Fibroblast of lung (primary cell): ENCODE measurements around the gene RPH3AL. TPM values are rescaled to one million over a fixed set of nuclear protein-coding genes. Genes with fewer than 3 reads are reported as not detected.

ENCODE experiments used
- DNase-seq, 2 donors: peaks; one replicate each; pipeline versions ENCODE4 v3.0.0 to v3.0.0-alpha.2; 2010; ENCODE audit warnings: low read depth in 2 of 2
- H2AFZ ChIP-seq: 2 replicates; pipeline ENCODE4 v1.5.1; 2012; ENCODE audit warnings: low read length, control low read depth, inconsistent platforms
- H3K27ac ChIP-seq: 2 replicates; pipeline ENCODE4 v1.5.1; 2011; ENCODE audit warnings: low read length, control low read depth; ENCODE audit not compliant: insufficient read depth
- H3K27me3 ChIP-seq: 2 replicates; pipeline ENCODE4 v1.5.1; 2011; ENCODE audit warnings: mild to moderate bottlenecking, low read length; ENCODE audit not compliant: control insufficient read depth, insufficient read depth
- H3K36me3 ChIP-seq: 2 replicates; pipeline ENCODE4 v1.5.1; 2011; ENCODE audit warnings: low read length; ENCODE audit not compliant: control insufficient read depth, insufficient read depth
- H3K4me1 ChIP-seq: 2 replicates; pipeline ENCODE4 v1.5.1; 2011; ENCODE audit warnings: low read length; ENCODE audit not compliant: control insufficient read depth, insufficient read depth; ENCODE audit errors: extremely low read depth
- H3K4me2 ChIP-seq: 2 replicates; pipeline ENCODE4 v1.5.1; 2011; ENCODE audit warnings: low read length, control low read depth; ENCODE audit not compliant: insufficient read depth; ENCODE audit errors: extremely low read depth
- H3K4me3 ChIP-seq, 4 experiments: fragments of 200-600 bp in 1 of 4; sonication (generic) in 1 of 4; replicated peaks in 1 of 4; 2 replicates each; pipeline ENCODE4 v1.5.1; 2011 to 2016; ENCODE audit warnings: low read length in 4 of 4, low read depth in 3 of 4, mild to moderate bottlenecking in 3 of 4, control low read depth in 2 of 4, inconsistent platforms in 1 of 4, mixed read lengths in 1 of 4; ENCODE audit not compliant: insufficient read depth in 1 of 4; ENCODE audit errors: control extremely low read depth in 1 of 4
- H3K79me2 ChIP-seq: 2 replicates; pipeline ENCODE4 v1.5.1; 2012; ENCODE audit warnings: mild to moderate bottlenecking, low read length, inconsistent platforms; ENCODE audit not compliant: control insufficient read depth, insufficient read depth
- H3K9ac ChIP-seq: 2 replicates; pipeline ENCODE4 v1.5.1; 2011; ENCODE audit warnings: mild to moderate bottlenecking, low read length, control low read depth; ENCODE audit not compliant: insufficient read depth
- H3K9me3 ChIP-seq: 2 replicates; pipeline ENCODE4 v1.5.1; 2012; ENCODE audit warnings: low read depth, low read length; ENCODE audit not compliant: control insufficient read depth, insufficient read depth
- H4K20me1 ChIP-seq: 2 replicates; pipeline ENCODE4 v1.5.1; 2011; ENCODE audit warnings: low read length; ENCODE audit not compliant: control insufficient read depth, insufficient read depth; ENCODE audit errors: extremely low read depth
- CTCF ChIP-seq, 2 donors: IDR thresholded peaks in 1 of 2; conservative IDR thresholded peaks in 1 of 2; 1 replicate in 1 of 2; 2 replicates in 1 of 2; pipeline ENCODE4 v1.5.1; 2011 to 2012; ENCODE audit warnings: low read length in 2 of 2, control low read depth in 1 of 2, inconsistent platforms in 1 of 2, low read depth in 1 of 2, mild to moderate bottlenecking in 1 of 2
- EZH2 ChIP-seq: IDR thresholded peaks from 2 replicates; pipeline ENCODE4 v1.5.1; 2012; ENCODE audit warnings: low read length, control low read depth, mild to moderate bottlenecking; ENCODE audit errors: missing control alignments
- polyA plus RNA-seq, 2 donors: library from polyadenylated mRNA; depleted of rRNA in 1 of 2; stranded (reverse) in 1 of 2; unstranded in 1 of 2; fragments of >200 nt; gene quantifications; 2 replicates each; pipeline ENCODE4 v1.2.1, GENCODE V29; 2011 to 2012; ENCODE audit warnings: missing spikeins in 1 of 2
- total RNA-seq: library from RNA; depleted of rRNA; stranded (reverse); fragments of >200 nt; gene quantifications from 2 replicates; pipeline ENCODE4 v1.2.1, GENCODE V29; 2014

Gene RPH3AL
- total and polyA plus RNA-seq, 2 donors (not counting 1 experiment from before 2014, with no cell fraction given): 0.49 to 3.0 TPM

GRCh38 chr17:214881-215331 is 137.7 kb downstream of the RPH3AL start:
- H3K9ac ChIP-seq: no peak overlapping the region
- H4K20me1 ChIP-seq: no peaks in the 10 kb centered on the region
- no peaks in the 10 kb centered on the region for H3K27me3 ChIP-seq
- H3K4me1 ChIP-seq: no peaks in the 10 kb centered on the region
- no peak for TF ChIP-seq CTCF (conservative IDR thresholded peaks at IDR 0.05 in 1 of 2, IDR thresholded peaks at IDR 0.05 in 1 of 2; ENCODE audit: low read depth in 1 of 2, low read length in 2 of 2)
- TF ChIP-seq EZH2: no peak
- H3K4me2 ChIP-seq: no peak overlapping the region
- H3K79me2 ChIP-seq: no peaks in the 10 kb centered on the region
- H3K4me3 ChIP-seq: no peak overlapping the region
- no peaks in the 10 kb centered on the region for H3K9me3 ChIP-seq
- no peak overlapping the region for H2AFZ ChIP-seq
- H3K36me3 ChIP-seq: no peaks in the 10 kb centered on the region
- DNase-seq: no peak
- H3K27ac ChIP-seq: no peak overlapping the region

GRCh38 chr17:213286-214105 is 139.1 kb downstream of the RPH3AL start:
- Histone ChIP-seq H3K4me3 (no peak overlapping the region), H3K4me1 (no peaks in the 10 kb centered on the region), H3K27me3 (no peaks in the 10 kb centered on the region), H2AFZ (no peak overlapping the region), H3K9ac (no peak overlapping the region), H3K27ac (no peak overlapping the region), H3K79me2 (no peaks in the 10 kb centered on the region), H4K20me1 (no peaks in the 10 kb centered on the region), H3K4me2 (no peak overlapping the region), H3K36me3 (no peaks in the 10 kb centered on the region), H3K9me3 (no peaks in the 10 kb centered on the region)
- DNase-seq: no peak
- no peak for TF ChIP-seq EZH2
- no peak for TF ChIP-seq CTCF (conservative IDR thresholded peaks at IDR 0.05 in 1 of 2, IDR thresholded peaks at IDR 0.05 in 1 of 2; ENCODE audit: low read depth in 1 of 2, low read length in 2 of 2)

GRCh38 chr17:210402-210801 is 142.2 kb downstream of the RPH3AL start:
- no peak for DNase-seq
- Histone ChIP-seq H3K36me3 (no peaks in the 10 kb centered on the region), H4K20me1 (no peaks in the 10 kb centered on the region), H3K79me2 (no peaks in the 10 kb centered on the region), H3K9ac (no peak overlapping the region), H3K27ac (no peak overlapping the region), H3K4me1 (no peaks in the 10 kb centered on the region), H2AFZ (no peak overlapping the region), H3K4me2 (no peak overlapping the region), H3K9me3 (no peaks in the 10 kb centered on the region), H3K4me3 (no peak overlapping the region), H3K27me3 (no peaks in the 10 kb centered on the region)
- no peak for TF ChIP-seq EZH2
- no peak for TF ChIP-seq CTCF (conservative IDR thresholded peaks at IDR 0.05 in 1 of 2, IDR thresholded peaks at IDR 0.05 in 1 of 2; ENCODE audit: low read depth in 1 of 2, low read length in 2 of 2)
